Fibroblast of lung (primary cell): ENCODE results near the gene GPR42.

Experiments used
- CTCF ChIP-seq, 2 donors: IDR thresholded peaks in 1 of 2; conservative IDR thresholded peaks in 1 of 2; 1 replicate in 1 of 2; 2 replicates in 1 of 2; pipeline ENCODE4 v1.5.1; 2011 to 2012; ENCODE audit warnings: low read length in 2 of 2, control low read depth in 1 of 2, inconsistent platforms in 1 of 2, low read depth in 1 of 2, mild to moderate bottlenecking in 1 of 2
- EZH2 ChIP-seq: IDR thresholded peaks from 2 replicates; pipeline ENCODE4 v1.5.1; 2012; ENCODE audit warnings: low read length, control low read depth, mild to moderate bottlenecking; ENCODE audit errors: missing control alignments

GRCh38 chr19:35363001-35363590, 7.8 kb upstream of the GPR42 start:
- TF ChIP-seq CTCF (conservative IDR thresholded peaks at IDR 0.05 in 1 of 2, IDR thresholded peaks at IDR 0.05 in 1 of 2; ENCODE audit: low read depth in 1 of 2, low read length in 2 of 2) (no peak), EZH2 (no peak)
